SK-N-SH treated with all-trans-retinoic acid at 6 μM for 48 hours (cell line): ENCODE measurements around the gene JMJD1C.
A peak's percentile ranks its signal among the peaks of the same experiment; 100 is the strongest.

Source experiments
- ATAC-seq: fragments of 200-7000 bp; cut with Tn5 transposase; 3 replicates; pipeline ENCODE4 v1.9.1; 2020; ENCODE audit warnings: mild to moderate bottlenecking, moderate library complexity
- ARNTL ChIP-seq: fragments of 450-650 bp; formaldehyde crosslinking; IDR thresholded peaks from 2 replicates; pipeline ENCODE4 v1.5.0; 2020; ENCODE audit warnings: low read depth, mild to moderate bottlenecking, moderate library complexity, borderline replicate concordance
- BACH2 ChIP-seq: fragments of 250-450 bp; sonication (Bioruptor Pico); IDR thresholded peaks from 2 replicates; pipeline ENCODE4 v1.9.0; 2021; ENCODE audit warnings: mild to moderate bottlenecking, borderline replicate concordance
- CSDC2 ChIP-seq: fragments of 250-450 bp; sonication (Bioruptor Pico); IDR thresholded peaks from 2 replicates; pipeline ENCODE4 v1.5.0; 2020; ENCODE audit warnings: mild to moderate bottlenecking, moderate library complexity
- CSRNP3 ChIP-seq: fragments of 250-450 bp; sonication (Bioruptor Pico); IDR thresholded peaks from 2 replicates; pipeline ENCODE4 v1.5.1; 2021; ENCODE audit warnings: mild to moderate bottlenecking, moderate library complexity
- ESRRG ChIP-seq: fragments of 250-450 bp; sonication (Bioruptor Pico); IDR thresholded peaks from 2 replicates; pipeline ENCODE4 v1.6.1; 2021; ENCODE audit warnings: mild to moderate bottlenecking
- GLIS3 ChIP-seq: fragments of 250-450 bp; sonication (Bioruptor Pico); IDR thresholded peaks from 2 replicates; pipeline ENCODE4 v1.5.0; 2020; ENCODE audit warnings: mild to moderate bottlenecking, moderate library complexity
- ISL1 ChIP-seq: fragments of 250-450 bp; sonication (Bioruptor Pico); IDR thresholded peaks from 2 replicates; pipeline ENCODE4 v2.1.2; 2022; ENCODE audit warnings: mild to moderate bottlenecking, moderate library complexity
- PATZ1 ChIP-seq: fragments of 250-450 bp; sonication (Bioruptor Pico); IDR thresholded peaks from 2 replicates; pipeline ENCODE4 v1.8.0; 2020; ENCODE audit warnings: mild to moderate bottlenecking, moderate library complexity, borderline replicate concordance
- POU6F1 ChIP-seq: fragments of 250-450 bp; sonication (Bioruptor Pico); IDR thresholded peaks from 2 replicates; pipeline ENCODE4 v1.8.0; 2021; ENCODE audit warnings: low read depth, mild to moderate bottlenecking, moderate library complexity, borderline replicate concordance
- PPARA ChIP-seq: fragments of 250-450 bp; sonication (Bioruptor Pico); IDR thresholded peaks from 2 replicates; pipeline ENCODE4 v1.5.0; 2020; ENCODE audit warnings: mild to moderate bottlenecking, borderline replicate concordance
- RARB ChIP-seq: fragments of 250-450 bp; sonication (Bioruptor Pico); IDR thresholded peaks from 2 replicates; pipeline ENCODE4 v1.8.0; 2021; ENCODE audit warnings: mild to moderate bottlenecking, moderate library complexity
- SNAI2 ChIP-seq: fragments of 250-450 bp; sonication (Bioruptor Pico); IDR thresholded peaks from 2 replicates; pipeline ENCODE4 v1.5.0; 2020; ENCODE audit warnings: mild to moderate bottlenecking, moderate library complexity
- TCF4 ChIP-seq: fragments of 250-450 bp; sonication (Bioruptor Pico); IDR thresholded peaks from 2 replicates; pipeline ENCODE4 v1.8.0; 2021; ENCODE audit warnings: mild to moderate bottlenecking, moderate library complexity, borderline replicate concordance
- TOX ChIP-seq: fragments of 250-450 bp; sonication (Bioruptor Pico); IDR thresholded peaks from 2 replicates; pipeline ENCODE4 v1.8.0; 2021; ENCODE audit warnings: mild to moderate bottlenecking, moderate library complexity, borderline replicate concordance
- TSHZ2 ChIP-seq: fragments of 250-450 bp; sonication (Bioruptor Pico); IDR thresholded peaks from 2 replicates; pipeline ENCODE4 v1.5.0; 2020; ENCODE audit warnings: mild to moderate bottlenecking, moderate library complexity
- ZC3H10 ChIP-seq: fragments of 250-450 bp; sonication (Bioruptor Pico); IDR thresholded peaks from 2 replicates; pipeline ENCODE4 v1.5.1; 2021; ENCODE audit warnings: mild to moderate bottlenecking, moderate library complexity
- ZFP30 ChIP-seq: fragments of 450-650 bp; formaldehyde crosslinking; IDR thresholded peaks from 2 replicates; pipeline ENCODE4 v1.5.0; 2022; ENCODE audit warnings: mild to moderate bottlenecking, moderate library complexity
- ZNF565 ChIP-seq: fragments of 450-650 bp; formaldehyde crosslinking; conservative IDR thresholded peaks from 2 replicates; pipeline ENCODE4 v1.5.0; 2020; ENCODE audit warnings: low read depth, mild to moderate bottlenecking, moderate library complexity
- ZNF70 ChIP-seq: fragments of 450-650 bp; formaldehyde crosslinking; IDR thresholded peaks from 2 replicates; pipeline ENCODE4 v1.5.0; 2020; ENCODE audit warnings: mild to moderate bottlenecking, moderate library complexity
- ZNF8 ChIP-seq: fragments of 450-650 bp; formaldehyde crosslinking; IDR thresholded peaks from 2 replicates; pipeline ENCODE4 v1.5.0; 2020; ENCODE audit warnings: mild to moderate bottlenecking, moderate library complexity

The JMJD1C gene

GRCh38 chr10:63416376-63416775 lies 49.4 kb downstream of the JMJD1C start:
- TF ChIP-seq ARNTL (CRISPR knock-in tag) = no peak
- TF ChIP-seq ISL1 = no peak
- TF ChIP-seq SNAI2 = no peak
- no peak for TF ChIP-seq ZFP30 (CRISPR knock-in tag)
- no peak for TF ChIP-seq GLIS3
- TF ChIP-seq TSHZ2 (CRISPR knock-in tag) = no peak
- TF ChIP-seq BACH2 (CRISPR knock-in tag) = no peak
- no peak for TF ChIP-seq ZNF8 (CRISPR knock-in tag)
- peak; percentile 44; the same call in 1 of the 3 replicates for ATAC-seq

- ATAC-seq = peak; percentile 37; the same call in 2 of the 3 replicates
- TF ChIP-seq ZNF565 (CRISPR knock-in tag) (no peak), CSRNP3 (CRISPR knock-in tag) (no peak), TCF4 (no peak), ZFP30 (CRISPR knock-in tag) (no peak), ESRRG (CRISPR knock-in tag) (no peak), ZNF70 (CRISPR knock-in tag) (no peak), ISL1 (no peak), CSDC2 (CRISPR knock-in tag) (no peak), PPARA (no peak)
Observed at GRCh38 chr10:63415640-63416244, 50.0 kb downstream of the JMJD1C start.

GRCh38 chr10:63414481-63415260 lies 51.1 kb downstream of the JMJD1C start:
- peak; percentile 45 for ATAC-seq
- TF ChIP-seq ISL1 (no peak), ZFP30 (CRISPR knock-in tag) (no peak), ZC3H10 (no peak), ZNF8 (CRISPR knock-in tag) (no peak), RARB (CRISPR knock-in tag) (no peak), CSRNP3 (CRISPR knock-in tag) (no peak), POU6F1 (CRISPR knock-in tag) (no peak), ZNF70 (CRISPR knock-in tag) (no peak), TCF4 (no peak), BACH2 (CRISPR knock-in tag) (no peak), SNAI2 (no peak), TSHZ2 (CRISPR knock-in tag) (no peak), ZNF565 (CRISPR knock-in tag) (no peak), ARNTL (CRISPR knock-in tag) (no peak), CSDC2 (CRISPR knock-in tag) (no peak), TOX (no peak), PATZ1 (CRISPR knock-in tag) (no peak)
